ENCODE data around the gene COMTD1.

DNA sequence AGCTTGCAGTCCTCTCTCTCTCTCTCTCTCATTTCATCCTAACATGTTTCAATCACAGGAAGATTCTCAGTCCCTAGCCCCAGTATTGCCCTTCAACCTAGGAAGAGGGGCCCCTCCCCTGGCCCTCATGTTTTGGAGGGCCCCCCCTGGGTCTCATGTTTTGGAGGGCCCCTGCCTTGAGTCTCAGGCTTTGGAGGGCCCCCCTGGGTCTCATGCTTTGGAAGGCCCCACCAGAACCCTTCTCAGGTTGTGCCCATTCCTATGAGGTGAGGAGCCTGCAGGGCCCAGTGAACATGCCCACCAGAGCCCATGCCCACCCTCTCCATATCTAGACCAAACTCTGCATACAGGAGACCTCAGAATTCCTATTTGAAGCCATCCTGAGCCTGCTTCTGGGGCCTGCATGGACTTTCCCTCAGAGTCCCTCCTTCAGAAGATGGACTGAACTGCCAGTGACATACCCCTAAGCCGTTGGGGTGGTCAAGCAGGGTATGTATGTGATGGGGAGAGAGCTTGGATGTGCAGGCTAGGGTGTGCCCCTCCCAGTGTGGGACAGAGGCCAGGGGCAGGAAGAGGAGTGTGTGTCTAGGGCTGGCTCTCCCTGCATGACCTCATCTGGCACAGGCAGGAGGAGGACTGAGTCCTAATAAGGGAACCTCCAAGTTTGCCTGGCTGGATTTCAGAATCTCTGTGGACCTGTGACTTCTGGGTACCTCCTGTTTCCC lies 33.3 kb downstream of the COMTD1 start:
- TF ChIP-seq, protein P1, sequence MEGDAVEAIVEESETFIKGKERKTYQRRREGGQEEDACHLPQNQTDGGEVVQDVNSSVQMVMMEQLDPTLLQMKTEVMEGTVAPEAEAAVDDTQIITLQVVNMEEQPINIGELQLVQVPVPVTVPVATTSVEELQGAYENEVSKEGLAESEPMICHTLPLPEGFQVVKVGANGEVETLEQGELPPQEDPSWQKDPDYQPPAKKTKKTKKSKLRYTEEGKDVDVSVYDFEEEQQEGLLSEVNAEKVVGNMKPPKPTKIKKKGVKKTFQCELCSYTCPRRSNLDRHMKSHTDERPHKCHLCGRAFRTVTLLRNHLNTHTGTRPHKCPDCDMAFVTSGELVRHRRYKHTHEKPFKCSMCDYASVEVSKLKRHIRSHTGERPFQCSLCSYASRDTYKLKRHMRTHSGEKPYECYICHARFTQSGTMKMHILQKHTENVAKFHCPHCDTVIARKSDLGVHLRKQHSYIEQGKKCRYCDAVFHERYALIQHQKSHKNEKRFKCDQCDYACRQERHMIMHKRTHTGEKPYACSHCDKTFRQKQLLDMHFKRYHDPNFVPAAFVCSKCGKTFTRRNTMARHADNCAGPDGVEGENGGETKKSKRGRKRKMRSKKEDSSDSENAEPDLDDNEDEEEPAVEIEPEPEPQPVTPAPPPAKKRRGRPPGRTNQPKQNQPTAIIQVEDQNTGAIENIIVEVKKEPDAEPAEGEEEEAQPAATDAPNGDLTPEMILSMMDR (IDR thresholded peaks at IDR 0.05; ENCODE audit: low read depth, low read length, poor library complexity, severe bottlenecking): no peak
- no peak for TF ChIP-seq EZH2phosphoT487 (IDR thresholded peaks at IDR 0.05; ENCODE audit: borderline replicate concordance, low read length)

Data from DOHH2 (cell line).